ENCODE measurements around the gene EPB41L4B.

GRCh38 chr9:109272045-109272444 lies 48.8 kb downstream of the EPB41L4B start:
- TF ChIP-seq CTCF (IDR thresholded peaks at IDR 0.05; ENCODE audit: low read depth, low read length) (no peak), EZH2phosphoT487 (IDR thresholded peaks at IDR 0.05; ENCODE audit: low read depth) (no peak)
